ENCODE measurements around the gene GABBR2.
"Not testable (repeated sequence)": the region's sequence is repeated elsewhere in the genome, so short reads cannot be mapped to it uniquely, and the experiment has no call there.

GABBR2 gene

GRCh38 chr9:98504298-98505282, 204.1 kb downstream of the GABBR2 start:
- DNase-seq = no peak

GRCh38 chr9:98503867-98504266, 204.9 kb downstream of the GABBR2 start:
- DNase-seq = no peak

GRCh38 chr9:98502976-98503325, 205.8 kb downstream of the GABBR2 start:
- DNase-seq = no peak

GRCh38 chr9:98502311-98502975, 206.3 kb downstream of the GABBR2 start:
- no peak for DNase-seq

GRCh38 chr9:98501819-98502218, 206.9 kb downstream of the GABBR2 start:
- DNase-seq = no peak

- not testable (repeated sequence) for DNase-seq
Observed at GRCh38 chr9:98501259-98501658, 207.5 kb downstream of the GABBR2 start.

GRCh38 chr9:98500337-98500919, 208.3 kb downstream of the GABBR2 start:
- no peak for DNase-seq

- no peak for DNase-seq
Observed at GRCh38 chr9:98495530-98495929, 213.2 kb downstream of the GABBR2 start.

- no peak for DNase-seq
Observed at GRCh38 chr9:98494852-98495251, 213.9 kb downstream of the GABBR2 start.

GRCh38 chr9:98491828-98492227, 216.9 kb downstream of the GABBR2 start:
- DNase-seq = no peak

- no peak for DNase-seq
Observed at GRCh38 chr9:98491231-98491651, 217.5 kb downstream of the GABBR2 start.

GRCh38 chr9:98488571-98489312, 220.0 kb downstream of the GABBR2 start:
- DNase-seq = no peak

GRCh38 chr9:98485706-98486105, 223.0 kb downstream of the GABBR2 start:
- no peak for DNase-seq

GRCh38 chr9:98484162-98484561, 224.6 kb downstream of the GABBR2 start:
- no peak for DNase-seq

- DNase-seq = no peak
Observed at GRCh38 chr9:98482226-98482625, 226.5 kb downstream of the GABBR2 start.

- no peak for DNase-seq
Observed at GRCh38 chr9:98481676-98482075, 227.1 kb downstream of the GABBR2 start.

GRCh38 chr9:98479967-98480847, 228.5 kb downstream of the GABBR2 start:
- no peak for DNase-seq

- DNase-seq = no peak
Observed at GRCh38 chr9:98479449-98479848, 229.3 kb downstream of the GABBR2 start.

- DNase-seq = no peak
Observed at GRCh38 chr9:98477884-98478283, 230.9 kb downstream of the GABBR2 start.

- no peak for DNase-seq
Observed at GRCh38 chr9:98472216-98472615, 236.5 kb downstream of the GABBR2 start.

GRCh38 chr9:98471185-98471584, 237.6 kb downstream of the GABBR2 start:
- DNase-seq = no peak
